ENCODE results near the gene TTC7B.

TTC7B gene

DNA sequence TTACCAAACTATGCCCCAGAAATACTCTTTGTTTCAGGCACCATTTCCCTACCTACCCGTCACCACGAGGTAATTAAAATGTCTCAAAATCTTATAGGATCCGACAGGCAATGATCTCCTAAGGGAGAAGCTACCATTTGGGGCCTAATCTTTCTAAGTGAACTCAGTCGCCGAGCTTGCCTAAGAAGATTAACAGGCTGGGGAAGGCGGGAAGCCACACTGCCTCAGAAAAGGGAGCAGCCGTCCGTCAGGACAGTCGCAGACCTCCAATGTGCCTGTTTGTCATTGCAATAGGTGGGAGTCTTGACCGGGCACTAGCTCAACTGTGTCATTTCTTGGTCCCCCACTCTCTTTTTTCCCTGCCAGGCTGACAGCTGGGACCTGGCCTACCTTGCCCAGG lies 4.6 kb downstream of the TTC7B start:
- TF ChIP-seq TAF1 (IDR thresholded peaks at IDR 0.05; ENCODE audit: low read depth): no peak
- TF ChIP-seq EGR1 (IDR thresholded peaks at IDR 0.05): no peak
- TF ChIP-seq NFIC (IDR thresholded peaks at IDR 0.05): no peak
- TF ChIP-seq, protein P1, sequence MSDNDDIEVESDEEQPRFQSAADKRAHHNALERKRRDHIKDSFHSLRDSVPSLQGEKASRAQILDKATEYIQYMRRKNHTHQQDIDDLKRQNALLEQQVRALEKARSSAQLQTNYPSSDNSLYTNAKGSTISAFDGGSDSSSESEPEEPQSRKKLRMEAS (IDR thresholded peaks at IDR 0.05): no peak
- no peak for TF ChIP-seq EP300 (IDR thresholded peaks at IDR 0.05; ENCODE audit: borderline replicate concordance)
- no peak for TF ChIP-seq CREB1 (IDR thresholded peaks at IDR 0.05; ENCODE audit: low read depth)
- no peak for TF ChIP-seq TCF12 (IDR thresholded peaks at IDR 0.05; ENCODE audit: low read depth)
- no peak for TF ChIP-seq YY1 (IDR thresholded peaks at IDR 0.05; ENCODE audit: low read depth)
- TF ChIP-seq RAD21 (IDR thresholded peaks at IDR 0.05; ENCODE audit: low read depth): no peak
- no peak for TF ChIP-seq ZBTB7A (IDR thresholded peaks at IDR 0.05; ENCODE audit: low read depth)
- TF ChIP-seq CEBPB (IDR thresholded peaks at IDR 0.05): no peak
- TF ChIP-seq FOXM1 (IDR thresholded peaks at IDR 0.05; ENCODE audit: borderline replicate concordance, low read depth): no peak
- TF ChIP-seq, protein P2, sequence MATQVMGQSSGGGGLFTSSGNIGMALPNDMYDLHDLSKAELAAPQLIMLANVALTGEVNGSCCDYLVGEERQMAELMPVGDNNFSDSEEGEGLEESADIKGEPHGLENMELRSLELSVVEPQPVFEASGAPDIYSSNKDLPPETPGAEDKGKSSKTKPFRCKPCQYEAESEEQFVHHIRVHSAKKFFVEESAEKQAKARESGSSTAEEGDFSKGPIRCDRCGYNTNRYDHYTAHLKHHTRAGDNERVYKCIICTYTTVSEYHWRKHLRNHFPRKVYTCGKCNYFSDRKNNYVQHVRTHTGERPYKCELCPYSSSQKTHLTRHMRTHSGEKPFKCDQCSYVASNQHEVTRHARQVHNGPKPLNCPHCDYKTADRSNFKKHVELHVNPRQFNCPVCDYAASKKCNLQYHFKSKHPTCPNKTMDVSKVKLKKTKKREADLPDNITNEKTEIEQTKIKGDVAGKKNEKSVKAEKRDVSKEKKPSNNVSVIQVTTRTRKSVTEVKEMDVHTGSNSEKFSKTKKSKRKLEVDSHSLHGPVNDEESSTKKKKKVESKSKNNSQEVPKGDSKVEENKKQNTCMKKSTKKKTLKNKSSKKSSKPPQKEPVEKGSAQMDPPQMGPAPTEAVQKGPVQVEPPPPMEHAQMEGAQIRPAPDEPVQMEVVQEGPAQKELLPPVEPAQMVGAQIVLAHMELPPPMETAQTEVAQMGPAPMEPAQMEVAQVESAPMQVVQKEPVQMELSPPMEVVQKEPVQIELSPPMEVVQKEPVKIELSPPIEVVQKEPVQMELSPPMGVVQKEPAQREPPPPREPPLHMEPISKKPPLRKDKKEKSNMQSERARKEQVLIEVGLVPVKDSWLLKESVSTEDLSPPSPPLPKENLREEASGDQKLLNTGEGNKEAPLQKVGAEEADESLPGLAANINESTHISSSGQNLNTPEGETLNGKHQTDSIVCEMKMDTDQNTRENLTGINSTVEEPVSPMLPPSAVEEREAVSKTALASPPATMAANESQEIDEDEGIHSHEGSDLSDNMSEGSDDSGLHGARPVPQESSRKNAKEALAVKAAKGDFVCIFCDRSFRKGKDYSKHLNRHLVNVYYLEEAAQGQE (IDR thresholded peaks at IDR 0.05; ENCODE audit: low read depth): no peak
- TF ChIP-seq TEAD4 (IDR thresholded peaks at IDR 0.05): no peak

DNA sequence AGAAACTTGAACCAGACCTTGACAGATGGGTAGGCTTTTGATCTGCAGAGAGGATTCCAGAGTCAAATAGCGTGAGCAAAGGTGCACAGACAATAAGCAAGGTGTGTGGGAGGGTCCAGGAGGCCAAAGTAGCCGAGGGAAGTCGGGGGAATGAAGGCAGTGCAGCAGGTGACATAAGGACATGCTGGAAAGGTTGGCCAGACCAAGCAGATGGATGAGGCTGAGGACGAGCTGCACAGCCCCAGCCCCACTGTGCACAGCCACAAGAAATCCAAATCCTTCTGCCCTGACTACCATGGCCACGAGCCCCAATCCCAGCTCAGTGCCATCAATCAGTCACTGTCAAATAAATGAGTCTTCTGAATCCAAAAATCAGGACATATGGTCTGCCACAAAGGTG lies 5.4 kb downstream of the TTC7B start:
- TF ChIP-seq EP300 (IDR thresholded peaks at IDR 0.05; ENCODE audit: borderline replicate concordance) (no peak), CEBPB (IDR thresholded peaks at IDR 0.05) (no peak)
- TF ChIP-seq, protein P2 (IDR thresholded peaks at IDR 0.05; ENCODE audit: low read depth): no peak

DNA sequence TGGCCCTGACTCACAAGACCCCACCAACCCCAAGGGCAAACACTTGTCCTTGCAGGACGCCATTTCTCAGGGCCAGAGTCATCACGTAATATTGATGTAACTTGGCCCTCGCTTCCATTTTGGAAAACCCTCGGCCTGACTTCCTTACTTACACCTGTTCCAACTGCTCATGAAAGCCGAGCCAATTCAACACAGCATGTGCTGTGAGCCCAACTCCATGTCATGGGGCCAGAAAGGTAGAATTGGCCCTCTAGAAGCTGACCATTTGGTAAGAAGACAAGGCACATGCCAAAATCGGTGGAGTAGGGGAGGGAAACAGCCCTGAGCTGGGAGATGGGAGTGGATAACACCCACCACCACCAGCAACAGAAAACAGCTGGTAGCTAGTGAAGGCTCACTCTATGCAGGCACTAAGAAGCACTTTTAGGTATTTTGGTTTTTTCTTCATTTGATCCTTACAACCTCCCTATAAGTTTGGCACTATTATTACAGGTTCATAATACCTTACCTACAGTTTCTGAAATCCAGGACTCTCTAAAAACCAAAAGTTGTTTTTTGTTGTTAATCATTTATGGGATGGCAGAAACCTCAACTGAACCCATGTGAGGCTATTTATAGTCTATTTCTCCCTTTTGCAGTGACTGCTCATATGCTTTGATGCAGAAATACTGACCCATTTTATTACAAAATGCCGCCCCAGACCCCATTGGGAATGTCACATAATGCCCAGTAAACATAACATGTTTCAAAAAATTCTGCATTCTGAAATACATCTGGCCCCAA lies 6.5 kb downstream of the TTC7B start:
- no peak for TF ChIP-seq NFIC (IDR thresholded peaks at IDR 0.05)
- no peak for TF ChIP-seq CREB1 (IDR thresholded peaks at IDR 0.05; ENCODE audit: low read depth)
- no peak for TF ChIP-seq TCF12 (IDR thresholded peaks at IDR 0.05; ENCODE audit: low read depth)
- TF ChIP-seq, protein P2 (IDR thresholded peaks at IDR 0.05; ENCODE audit: low read depth): no peak
- no peak for TF ChIP-seq CEBPB (IDR thresholded peaks at IDR 0.05)
- TF ChIP-seq EP300 (IDR thresholded peaks at IDR 0.05; ENCODE audit: borderline replicate concordance): no peak
- no peak for TF ChIP-seq TAF1 (IDR thresholded peaks at IDR 0.05; ENCODE audit: low read depth)
- TF ChIP-seq, protein P1 (IDR thresholded peaks at IDR 0.05): no peak
- TF ChIP-seq, protein P3, sequence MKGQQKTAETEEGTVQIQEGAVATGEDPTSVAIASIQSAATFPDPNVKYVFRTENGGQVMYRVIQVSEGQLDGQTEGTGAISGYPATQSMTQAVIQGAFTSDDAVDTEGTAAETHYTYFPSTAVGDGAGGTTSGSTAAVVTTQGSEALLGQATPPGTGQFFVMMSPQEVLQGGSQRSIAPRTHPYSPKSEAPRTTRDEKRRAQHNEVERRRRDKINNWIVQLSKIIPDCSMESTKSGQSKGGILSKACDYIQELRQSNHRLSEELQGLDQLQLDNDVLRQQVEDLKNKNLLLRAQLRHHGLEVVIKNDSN (IDR thresholded peaks at IDR 0.05): no peak
- no peak for TF ChIP-seq RAD21 (IDR thresholded peaks at IDR 0.05; ENCODE audit: low read depth)
- TF ChIP-seq FOXM1 (IDR thresholded peaks at IDR 0.05; ENCODE audit: borderline replicate concordance, low read depth): no peak
- TF ChIP-seq TEAD4 (IDR thresholded peaks at IDR 0.05): no peak
- no peak for TF ChIP-seq ZBTB7A (IDR thresholded peaks at IDR 0.05; ENCODE audit: low read depth)
- TF ChIP-seq EGR1 (IDR thresholded peaks at IDR 0.05): no peak
- TF ChIP-seq YY1 (IDR thresholded peaks at IDR 0.05; ENCODE audit: low read depth): no peak

DNA sequence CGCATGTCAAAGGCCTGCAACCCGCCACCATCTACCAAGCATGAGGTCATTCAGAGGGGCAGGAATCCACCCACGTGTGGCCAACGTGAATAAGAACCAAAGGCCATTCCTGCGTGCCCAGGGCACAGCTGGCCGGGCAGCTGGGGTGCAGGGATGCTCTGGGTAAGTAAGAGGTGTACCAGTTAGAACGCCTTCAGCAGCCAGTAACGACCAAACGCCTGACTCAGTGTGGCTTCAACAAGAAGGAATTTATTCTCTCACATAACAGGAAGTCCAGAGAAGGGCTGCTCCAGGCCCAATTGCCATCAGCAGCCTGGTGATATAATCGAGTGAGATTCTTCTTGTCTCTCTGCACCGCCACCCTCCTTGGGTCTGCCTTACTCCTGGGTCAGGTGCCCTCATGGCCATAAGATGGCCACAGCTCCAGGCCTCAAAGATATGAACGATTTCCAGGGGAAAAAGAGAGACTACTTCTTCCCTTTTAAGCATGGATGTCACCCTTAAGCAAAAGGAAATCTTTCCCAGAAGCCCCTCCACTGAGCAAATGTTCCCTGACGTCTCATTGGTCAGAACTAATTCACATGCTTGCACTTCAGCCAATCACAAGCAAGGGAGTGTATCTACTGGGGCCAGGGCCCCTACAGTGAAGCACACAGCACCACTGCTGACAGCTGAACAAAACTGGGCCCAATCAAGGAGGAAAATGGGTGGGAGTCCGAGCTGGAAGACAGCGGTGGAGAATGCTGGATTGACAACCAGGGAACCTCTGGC lies 7.3 kb downstream of the TTC7B start:
- no peak for TF ChIP-seq CREB1 (IDR thresholded peaks at IDR 0.05; ENCODE audit: low read depth)

DNA sequence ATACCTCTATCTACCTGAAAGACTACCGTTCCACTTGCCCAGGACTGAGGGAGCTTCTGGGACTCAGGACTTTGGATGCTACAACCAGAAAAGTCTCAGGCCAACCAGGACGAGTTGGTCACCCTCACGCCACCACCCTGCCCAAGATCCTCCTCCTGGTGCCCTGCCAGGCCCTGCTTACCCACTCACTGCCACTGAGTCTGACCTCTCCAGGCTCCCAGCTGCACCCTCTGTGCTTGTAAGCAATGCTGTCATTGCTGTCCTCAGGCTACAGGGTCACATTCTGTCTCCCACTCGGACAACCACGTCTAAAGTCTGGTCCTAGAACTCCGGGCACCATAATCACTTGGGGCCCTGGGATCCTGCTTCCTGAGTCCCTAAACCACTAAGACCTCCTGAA lies 9.2 kb downstream of the TTC7B start:
- no peak for TF ChIP-seq EP300 (IDR thresholded peaks at IDR 0.05; ENCODE audit: borderline replicate concordance)
- no peak for TF ChIP-seq FOXM1 (IDR thresholded peaks at IDR 0.05; ENCODE audit: borderline replicate concordance, low read depth)
